HG02943 (cell line): ENCODE results near the gene AKT2.

ENCODE experiments used
- ATAC-seq: cut with Tn5 transposase; IDR thresholded peaks from one replicate; pipeline ENCODE4 v1.9.1; 2021; ENCODE audit warnings: mild to moderate bottlenecking, low read depth, moderate library complexity; ENCODE audit not compliant: unreplicated experiment

AKT2 gene

DNA sequence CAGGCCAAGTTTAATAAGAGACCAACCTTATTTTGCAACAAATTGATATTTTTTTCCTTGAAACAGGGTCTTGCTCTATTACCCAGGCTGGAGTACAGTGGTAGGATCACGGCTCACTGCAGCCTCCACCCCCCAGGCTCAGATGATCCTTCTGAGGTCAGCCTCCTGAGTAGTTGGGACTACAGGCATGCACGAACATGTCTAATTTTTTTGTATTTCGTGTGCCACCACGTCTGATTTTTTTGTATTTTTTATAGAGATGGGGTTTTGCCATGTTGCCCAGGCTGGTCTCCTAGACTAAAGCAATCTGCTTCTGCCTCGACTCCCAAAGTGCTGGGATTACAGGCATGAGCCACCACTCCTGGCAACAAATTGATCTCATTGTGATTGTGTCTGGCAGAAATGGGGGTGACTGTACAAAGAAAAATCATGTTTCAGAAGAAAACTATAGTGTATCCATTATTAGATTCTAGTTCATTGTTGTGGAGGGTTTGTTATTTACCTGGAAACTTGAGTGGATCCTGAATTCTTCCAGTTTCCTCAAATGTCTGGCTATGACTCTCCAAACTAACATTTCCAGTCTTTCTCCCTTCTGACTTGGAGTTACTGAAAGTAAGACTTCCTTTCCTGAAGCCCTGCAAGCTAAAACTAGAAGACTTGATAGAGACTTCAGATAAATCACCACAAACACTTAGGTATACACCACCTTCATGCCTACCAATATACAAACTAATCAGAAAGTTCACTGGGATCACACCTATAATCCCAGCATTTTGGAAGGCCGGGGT, 17.3 kb upstream of the AKT2 start:
- no peak for ATAC-seq

DNA sequence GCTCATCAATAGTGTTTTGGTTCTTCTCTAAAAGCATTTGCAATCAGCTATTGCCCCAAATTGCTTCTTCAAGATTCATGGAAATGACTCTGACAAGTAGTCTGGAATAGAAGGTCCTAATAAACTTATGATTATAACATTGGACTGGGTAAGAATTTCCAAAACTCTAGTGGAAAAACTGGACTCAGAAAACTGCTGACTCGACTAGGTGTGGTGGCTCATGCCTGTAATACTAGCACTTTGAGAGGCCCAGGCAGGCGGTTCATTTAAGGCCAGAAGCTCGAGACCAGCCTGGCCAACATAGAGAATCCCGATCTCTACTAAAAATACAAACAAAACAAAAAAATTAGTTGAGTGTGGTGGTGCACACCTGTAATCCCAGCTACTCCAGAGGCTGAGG, 15.5 kb upstream of the AKT2 start:
- no peak for ATAC-seq

DNA sequence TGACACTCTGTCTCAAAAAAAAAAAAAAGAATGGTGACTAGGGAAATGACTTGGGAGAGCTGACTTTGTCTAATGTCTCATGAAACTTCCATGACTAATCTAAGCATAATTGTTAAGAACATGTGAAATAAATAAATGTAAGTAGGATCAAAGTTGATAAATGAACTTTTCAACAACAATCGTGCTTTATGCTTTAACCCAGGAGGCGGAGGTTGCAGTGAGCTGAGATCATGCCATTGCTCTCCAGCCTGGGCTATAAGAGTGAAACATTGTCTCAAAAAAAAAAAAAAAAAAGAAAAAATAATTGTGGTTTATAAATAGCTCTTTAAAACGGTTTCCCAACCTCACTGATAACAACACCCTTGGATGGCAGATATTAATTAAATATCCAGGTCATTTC, 12.9 kb upstream of the AKT2 start:
- no peak for ATAC-seq

DNA sequence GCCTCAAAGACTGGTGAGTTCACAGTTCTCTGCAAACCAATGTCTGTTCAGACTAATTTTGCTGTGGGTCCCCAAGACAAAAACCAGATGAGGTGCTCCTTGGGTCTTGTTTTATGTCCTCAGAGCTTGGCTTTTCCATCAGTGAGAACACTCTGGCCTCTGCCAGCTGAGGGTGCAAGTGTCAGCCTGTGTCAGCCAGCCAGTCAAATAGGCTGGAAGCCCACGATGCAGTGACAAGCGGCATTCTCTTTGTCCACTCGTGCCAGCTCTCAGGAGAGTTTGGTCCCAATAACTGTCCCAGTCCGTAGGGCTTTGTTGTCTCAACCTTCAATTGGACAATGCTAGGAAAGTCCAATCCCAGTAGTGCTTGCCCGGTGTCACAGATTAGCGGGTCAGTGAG, 9.4 kb upstream of the AKT2 start:
- ATAC-seq: no peak

DNA sequence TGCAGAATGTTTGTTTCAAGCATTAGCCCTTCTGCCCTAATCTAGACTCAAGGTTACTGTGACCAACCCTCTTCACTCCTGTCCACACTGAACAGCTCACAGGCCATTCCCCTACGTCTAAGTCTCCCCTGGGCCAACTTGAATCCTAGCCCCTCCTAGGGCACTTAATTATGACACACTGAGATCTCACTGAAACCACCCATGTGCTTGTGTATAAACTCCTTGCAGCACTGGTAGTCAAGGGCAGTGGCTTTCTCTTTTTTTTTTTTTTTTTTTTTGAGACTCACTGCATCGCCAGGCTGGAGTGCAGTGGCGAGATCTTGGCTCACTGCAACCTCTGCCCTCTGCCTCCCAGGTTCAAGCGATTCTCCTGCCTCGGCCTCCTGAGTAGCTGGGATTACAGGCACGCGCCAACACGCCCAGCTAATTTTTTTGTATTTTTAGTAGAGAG, 1.9 kb upstream of the AKT2 start:
- ATAC-seq: no peak

DNA sequence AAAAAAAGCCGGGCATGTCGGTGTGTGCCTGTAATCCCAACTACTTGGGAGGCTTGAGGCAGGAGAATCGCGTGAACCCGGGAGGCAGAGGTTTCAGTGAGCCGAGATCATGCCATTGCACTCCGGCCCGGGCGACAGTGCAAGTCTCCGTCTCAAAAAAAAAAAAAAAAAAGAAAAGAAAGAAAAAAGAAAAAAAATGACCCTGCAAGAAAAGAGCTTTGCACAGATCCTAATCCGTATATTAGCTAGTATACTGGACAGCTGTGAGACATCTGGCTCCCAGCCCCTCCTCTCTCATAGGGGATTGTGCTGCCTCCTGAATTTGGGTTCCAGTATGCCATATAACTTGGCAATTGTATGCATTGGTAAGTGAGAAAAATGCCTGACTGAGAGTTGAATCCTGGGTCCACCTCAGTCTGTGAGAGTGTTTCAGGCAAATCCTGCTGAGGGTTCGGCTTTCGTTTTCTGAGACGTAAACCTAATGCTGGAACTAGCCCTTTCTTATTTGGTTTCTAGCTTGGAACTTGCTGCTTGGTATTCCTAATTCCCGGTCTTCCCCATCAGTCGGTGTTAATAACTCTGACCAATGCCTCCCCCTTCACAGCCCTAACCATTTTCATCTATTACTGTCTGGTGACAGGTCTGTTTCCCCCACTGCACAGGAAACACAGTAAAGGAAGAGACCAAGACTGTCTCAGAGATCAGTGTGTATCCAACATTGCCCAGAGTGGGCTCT, 1.3 kb upstream of the AKT2 start:
- no peak for ATAC-seq

- peak; percentile 80 for ATAC-seq
Observed at GRCh38 chr19:40285353-40286234, 449 bp upstream of the AKT2 start.

- no peak for ATAC-seq
Observed at GRCh38 chr19:40284251-40284500, 969 bp downstream of the AKT2 start.

DNA sequence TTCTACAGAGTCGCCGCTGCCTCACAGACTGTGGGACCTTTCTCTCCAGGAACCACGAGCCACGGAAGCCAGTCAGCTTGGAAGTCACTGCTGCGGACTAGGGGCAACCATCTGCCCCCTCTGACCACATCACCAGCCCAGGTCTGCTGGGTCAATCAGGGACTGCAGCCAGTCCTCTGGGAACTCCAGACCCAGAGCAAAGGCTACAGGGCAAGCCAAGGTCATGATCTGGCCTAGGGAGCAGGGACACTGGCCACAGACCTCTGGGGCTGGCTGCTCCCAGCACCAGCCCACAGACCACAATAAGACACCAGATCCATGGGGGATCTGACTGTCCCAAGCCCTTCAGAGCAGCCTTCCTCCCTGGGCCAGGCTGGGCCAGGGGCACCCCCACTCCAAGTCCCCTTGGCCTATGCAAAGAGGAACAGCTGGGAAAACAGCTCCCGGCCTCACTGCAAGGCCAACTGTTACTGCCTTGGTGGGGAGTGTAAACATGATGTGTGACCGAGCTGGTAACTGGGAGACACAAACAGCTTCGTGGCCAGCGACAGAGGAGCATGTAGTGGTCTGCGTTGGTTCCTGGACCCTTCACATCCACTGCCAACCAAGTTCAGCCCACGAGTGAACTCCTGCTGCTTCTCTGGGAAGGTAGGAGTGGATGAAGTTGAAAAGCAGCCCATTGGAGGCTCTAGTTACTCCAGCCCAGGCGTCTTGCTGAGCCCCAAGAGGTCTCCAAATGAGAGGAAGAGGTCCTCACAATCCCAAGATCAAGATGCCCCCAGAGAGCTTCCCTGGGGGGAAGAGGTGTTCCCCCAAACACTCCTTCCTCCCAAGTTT, 1.5 kb downstream of the AKT2 start:
- no peak for ATAC-seq

- ATAC-seq: no peak
Observed at GRCh38 chr19:40282920-40283319, 2.2 kb downstream of the AKT2 start.

- ATAC-seq: no peak
Observed at GRCh38 chr19:40282209-40282580, 3.0 kb downstream of the AKT2 start.

GRCh38 chr19:40281381-40282208, 3.5 kb downstream of the AKT2 start:
- ATAC-seq: no peak

GRCh38 chr19:40280608-40281221, 4.4 kb downstream of the AKT2 start:
- ATAC-seq: no peak

- ATAC-seq: no peak
Observed at GRCh38 chr19:40279761-40280607, 5.2 kb downstream of the AKT2 start.

GRCh38 chr19:40279120-40279551, 6.0 kb downstream of the AKT2 start:
- ATAC-seq: no peak

- no peak for ATAC-seq
Observed at GRCh38 chr19:40278361-40279035, 6.6 kb downstream of the AKT2 start.

- ATAC-seq: no peak
Observed at GRCh38 chr19:40277356-40278059, 7.6 kb downstream of the AKT2 start.
